Caco-2 (cell line): ENCODE measurements around the gene ATXN1. TPM values are rescaled to one million over a fixed set of nuclear protein-coding genes. Genes with fewer than 3 reads are reported as not detected.

Source experiments
- BruUV-seq: library from RNA; stranded (reverse); fragments of 400-500 nt; replicated peaks from 2 replicates; lab custom pipeline; 2021; lab: Mats Ljungman, UMichigan
- CTCF ChIA-PET: fragments of 300-600 bp; sonication (Branson Sonifier 250); formaldehyde crosslinking; loops from one replicate; lab custom pipeline; 2022; ENCODE audit warnings: antibody characterized with exemption; lab: Charles Lee
- POLR2A ChIA-PET: fragments of 300-600 bp; sonication (Branson Sonifier 250); formaldehyde crosslinking; loops from one replicate; lab custom pipeline; 2022; ENCODE audit warnings: antibody characterized with exemption; lab: Charles Lee
- DNase-seq, 2 experiments: peaks; one replicate each; pipeline versions ENCODE4 v3.0.0 to v3.0.0-alpha.2; 2020 to 2022
- H3K27me3 ChIP-seq: replicated peaks from 2 replicates; pipeline ENCODE4 v1.6.0; 2011; ENCODE audit warnings: low read length; ENCODE audit not compliant: control insufficient read depth, insufficient read depth
- H3K36me3 ChIP-seq: 2 replicates; pipeline ENCODE4 v1.5.1; 2011; ENCODE audit warnings: low read length; ENCODE audit not compliant: control insufficient read depth, insufficient read depth
- H3K4me1 ChIP-seq: fragments of 250-450 bp; sonication (Bioruptor Pico); 2 replicates; pipeline ENCODE4 v1.5.1; 2020; ENCODE audit warnings: mild to moderate bottlenecking
- H3K4me3 ChIP-seq: 2 replicates; pipeline ENCODE4 v1.5.1; 2011; ENCODE audit warnings: low read depth, mild to moderate bottlenecking, control low read depth, low read length
- H3K9me3 ChIP-seq: fragments of 250-450 bp; sonication (Bioruptor Pico); 2 replicates; pipeline ENCODE4 v1.5.1; 2020; ENCODE audit warnings: mild to moderate bottlenecking, moderate library complexity
- H3K27ac Mint-ChIP-seq: one replicate; pipeline ENCODE4 v1.8.0; 2022; ENCODE audit warnings: mixed read lengths; ENCODE audit not compliant: unreplicated experiment
- H3K27me3 Mint-ChIP-seq: one replicate; pipeline ENCODE4 v1.8.0; 2022; ENCODE audit warnings: mixed read lengths; ENCODE audit not compliant: insufficient read depth, unreplicated experiment
- H3K36me3 Mint-ChIP-seq: one replicate; pipeline ENCODE4 v1.8.0; 2022; ENCODE audit warnings: mild to moderate bottlenecking, mixed read lengths; ENCODE audit not compliant: insufficient read depth, unreplicated experiment
- H3K4me1 Mint-ChIP-seq: one replicate; pipeline ENCODE4 v1.8.0; 2022; ENCODE audit warnings: low read depth, mixed read lengths; ENCODE audit not compliant: unreplicated experiment
- H3K4me3 Mint-ChIP-seq: one replicate; pipeline ENCODE4 v1.8.0; 2022; ENCODE audit warnings: mild to moderate bottlenecking, moderate library complexity, mixed read lengths; ENCODE audit not compliant: unreplicated experiment
- H3K9me3 Mint-ChIP-seq: one replicate; pipeline ENCODE4 v1.8.0; 2022; ENCODE audit warnings: mixed read lengths; ENCODE audit not compliant: unreplicated experiment
- CTCF ChIP-seq, 2 experiments: fragments of 200-600 bp in 1 of 2; IDR thresholded peaks; 1 replicate in 1 of 2; 2 replicates in 1 of 2; pipeline versions ENCODE4 v1.5.1 to v1.8.0; 2011 to 2022; ENCODE audit warnings: antibody characterized with exemption in 1 of 2, control low read depth in 1 of 2, inconsistent platforms in 1 of 2, low read depth in 1 of 2, low read length in 1 of 2, mild to moderate bottlenecking in 1 of 2, moderate library complexity in 1 of 2; ENCODE audit not compliant: insufficient read depth in 1 of 2, severe bottlenecking in 1 of 2, unreplicated experiment in 1 of 2
- intact Hi-C: fragments of 100-400 bp; cut with micrococcal nuclease; formaldehyde crosslinking; loops from one replicate; pipeline ENCODE4 v1.10.0; 2022; ENCODE audit not compliant: unreplicated experiment
- total RNA-seq: library from RNA; stranded (reverse); gene quantifications from 2 replicates; pipeline ENCODE4 v1.2.3, GENCODE V29; 2022

The ATXN1 gene
- total RNA-seq, 1 experiment from 2014 or later, result 14.2 TPM

DNA sequence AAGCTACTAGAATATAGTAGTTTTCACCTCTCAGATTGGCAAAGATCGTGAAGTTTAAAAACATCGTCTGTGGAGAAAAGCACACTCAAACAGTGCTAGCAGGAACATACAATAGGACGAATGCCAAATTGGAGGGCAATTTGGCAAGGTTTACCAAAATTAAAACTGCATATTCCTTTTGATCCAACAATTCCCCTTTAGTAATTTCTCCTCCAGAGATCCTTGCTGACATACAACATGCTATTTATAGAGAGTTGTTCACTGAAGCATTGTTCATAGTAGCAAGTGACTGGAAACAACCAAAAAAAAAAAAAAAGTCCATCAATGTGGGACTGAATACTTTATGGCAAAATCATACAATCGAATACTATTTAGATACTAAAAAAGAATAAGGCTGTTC, 202.2 kb downstream of the ATXN1 start:
- Histone ChIP-seq H3K36me3 (no peaks in the 10 kb centered on the region), H3K4me3 (no peak overlapping the region), H3K9me3 (no peaks in the 10 kb centered on the region), H3K4me1 (no peaks in the 10 kb centered on the region), H3K27me3 (no peaks in the 10 kb centered on the region)
- BruUV-seq, result no TSS peak
- TF ChIP-seq CTCF (IDR thresholded peaks at IDR 0.05; ENCODE audit: insufficient read depth in 1 of 2, low read depth in 1 of 2, low read length in 1 of 2, severe bottlenecking in 1 of 2, unreplicated experiment in 1 of 2), result no peak
- Mint-ChIP-seq H3K27ac (no peak overlapping the region), H3K9me3 (no peaks in the 10 kb centered on the region), H3K4me3 (no peak overlapping the region), H3K36me3 (no peaks in the 10 kb centered on the region), H3K4me1 (no peaks in the 10 kb centered on the region), H3K27me3 (no peaks in the 10 kb centered on the region)
- ChIA-PET POLR2A (no interaction called here), CTCF (no interaction called here)
- intact Hi-C loops, result no loop called here
- no peak for DNase-seq

DNA sequence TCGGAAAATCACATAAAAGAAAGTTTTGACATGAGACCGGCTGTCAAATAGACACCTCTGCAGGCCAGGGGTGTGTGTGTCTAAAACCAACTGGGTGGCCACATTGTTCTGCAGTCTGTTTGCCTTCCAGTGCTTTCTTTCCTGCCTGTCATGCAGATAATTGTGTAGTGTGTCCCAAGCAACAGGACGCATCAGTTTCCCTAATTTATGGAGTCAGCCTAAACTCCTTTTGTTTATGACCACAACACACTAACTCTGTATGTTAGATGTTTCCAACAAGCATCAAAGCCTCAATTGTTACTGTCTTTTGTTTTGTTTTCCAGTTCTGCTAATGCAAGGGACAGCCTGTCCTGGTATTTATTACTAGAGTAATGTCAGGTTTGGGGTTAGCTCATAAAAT, 205.7 kb downstream of the ATXN1 start:
- no peaks in the 10 kb centered on the region for H3K4me1 Mint-ChIP-seq
- intact Hi-C loops, result no loop called here
- no peak overlapping the region for H3K27ac Mint-ChIP-seq
- Histone ChIP-seq H3K27me3 (no peaks in the 10 kb centered on the region), H3K9me3 (no peaks in the 10 kb centered on the region), H3K4me1 (no peaks in the 10 kb centered on the region), H3K4me3 (no peak overlapping the region), H3K36me3 (no peaks in the 10 kb centered on the region)
- ChIA-PET CTCF (no interaction called here), POLR2A (no interaction called here)
- no peaks in the 10 kb centered on the region for H3K9me3 Mint-ChIP-seq
- DNase-seq, result no peak
- H3K4me3 Mint-ChIP-seq, result no peak overlapping the region
- no peak for TF ChIP-seq CTCF (IDR thresholded peaks at IDR 0.05; ENCODE audit: insufficient read depth in 1 of 2, low read depth in 1 of 2, low read length in 1 of 2, severe bottlenecking in 1 of 2, unreplicated experiment in 1 of 2)
- BruUV-seq, result no TSS peak
- H3K27me3 Mint-ChIP-seq, result no peaks in the 10 kb centered on the region
- H3K36me3 Mint-ChIP-seq, result no peaks in the 10 kb centered on the region

DNA sequence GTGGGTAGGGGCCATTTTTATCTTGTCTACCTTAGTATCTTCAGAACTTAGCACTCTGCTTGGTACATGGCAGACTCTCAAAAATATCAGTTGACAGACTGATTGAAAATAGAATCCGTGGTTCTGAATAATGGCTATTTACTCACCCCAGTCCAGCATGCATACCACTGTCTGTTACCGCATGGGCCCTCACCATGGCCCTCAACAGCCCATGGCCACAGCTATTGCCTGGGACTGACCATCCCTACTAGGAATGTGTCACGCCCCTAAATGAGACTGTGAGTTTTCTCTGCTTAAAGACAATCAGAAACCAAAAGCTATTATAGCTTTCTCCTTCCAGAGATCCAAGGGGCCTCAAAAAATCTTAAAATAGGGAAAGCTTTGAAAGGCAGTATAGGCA, 207.7 kb downstream of the ATXN1 start:
- Mint-ChIP-seq H3K27me3 (no peaks in the 10 kb centered on the region), H3K4me1 (no peaks in the 10 kb centered on the region), H3K27ac (no peak overlapping the region), H3K9me3 (no peaks in the 10 kb centered on the region), H3K36me3 (no peaks in the 10 kb centered on the region), H3K4me3 (no peak overlapping the region)
- Histone ChIP-seq H3K27me3 (no peaks in the 10 kb centered on the region), H3K9me3 (no peaks in the 10 kb centered on the region), H3K4me1 (no peaks in the 10 kb centered on the region), H3K36me3 (no peaks in the 10 kb centered on the region), H3K4me3 (no peak overlapping the region)
- ChIA-PET CTCF (no interaction called here), POLR2A (no interaction called here)
- BruUV-seq, result no TSS peak
- TF ChIP-seq CTCF (IDR thresholded peaks at IDR 0.05; ENCODE audit: insufficient read depth in 1 of 2, low read depth in 1 of 2, low read length in 1 of 2, severe bottlenecking in 1 of 2, unreplicated experiment in 1 of 2), result no peak
- intact Hi-C loops, result no loop called here
- no peak for DNase-seq
